Activated CD8-positive, alpha-beta T cell treated with anti-CD3 and anti-CD28 coated beads for 36 hours (primary cell): ENCODE results near the gene EDAR. TPM values are rescaled to one million over a fixed set of nuclear protein-coding genes. Genes with fewer than 3 reads are reported as not detected.

ENCODE experiments used
- ATAC-seq: fragments of 200-7000 bp; cut with Tn5 transposase; one replicate; pipeline ENCODE4 v1.10.0; 2021; ENCODE audit warnings: mild to moderate bottlenecking, moderate library complexity
- CTCF ChIA-PET: fragments of 350-600 bp; sonication (Branson Sonifier 250); formaldehyde crosslinking; loops from one replicate; lab custom pipeline; 2021; ENCODE audit warnings: antibody characterized with exemption; lab: Charles Lee
- POLR2A ChIA-PET: fragments of 350-600 bp; sonication (Branson Sonifier 250); formaldehyde crosslinking; loops from one replicate; lab custom pipeline; 2021; ENCODE audit warnings: antibody characterized with exemption; lab: Charles Lee
- DNase-seq: peaks from one replicate; pipeline ENCODE4 v3.0.0-alpha.2; 2020
- H3K27ac Mint-ChIP-seq: one replicate; pipeline ENCODE4 v1.8.0; 2021; ENCODE audit warnings: mild to moderate bottlenecking, mixed read lengths
- H3K27me3 Mint-ChIP-seq: one replicate; pipeline ENCODE4 v1.8.0; 2021; ENCODE audit warnings: mixed read lengths
- H3K36me3 Mint-ChIP-seq: one replicate; pipeline ENCODE4 v1.8.0; 2021; ENCODE audit warnings: low read depth, mixed read lengths
- H3K4me1 Mint-ChIP-seq: one replicate; pipeline ENCODE4 v1.8.0; 2021; ENCODE audit warnings: low read depth, mixed read lengths
- H3K4me3 Mint-ChIP-seq: one replicate; pipeline ENCODE4 v1.8.0; 2021; ENCODE audit warnings: mild to moderate bottlenecking, moderate library complexity, mixed read lengths
- H3K9me3 Mint-ChIP-seq: one replicate; pipeline ENCODE4 v1.8.0; 2021; ENCODE audit warnings: mixed read lengths
- intact Hi-C: fragments of 100-400 bp; cut with micrococcal nuclease; formaldehyde crosslinking; loops from one replicate; pipeline ENCODE4 v1.10.0; 2022
- total RNA-seq, 2 experiments: library from RNA; stranded (reverse); gene quantifications; one replicate each; pipeline ENCODE4 v1.2.3, GENCODE V29; 2021
- TF ChIP-seq, protein P1 (sequence below): fragments of 200-600 bp; IDR thresholded peaks from one replicate; pipeline ENCODE4 v1.8.0; 2022; ENCODE audit warnings: antibody characterized with exemption, mild to moderate bottlenecking

EDAR gene
- total RNA-seq, 2 experiments from 2014 or later = 0.09 to 0.11 TPM

DNA sequence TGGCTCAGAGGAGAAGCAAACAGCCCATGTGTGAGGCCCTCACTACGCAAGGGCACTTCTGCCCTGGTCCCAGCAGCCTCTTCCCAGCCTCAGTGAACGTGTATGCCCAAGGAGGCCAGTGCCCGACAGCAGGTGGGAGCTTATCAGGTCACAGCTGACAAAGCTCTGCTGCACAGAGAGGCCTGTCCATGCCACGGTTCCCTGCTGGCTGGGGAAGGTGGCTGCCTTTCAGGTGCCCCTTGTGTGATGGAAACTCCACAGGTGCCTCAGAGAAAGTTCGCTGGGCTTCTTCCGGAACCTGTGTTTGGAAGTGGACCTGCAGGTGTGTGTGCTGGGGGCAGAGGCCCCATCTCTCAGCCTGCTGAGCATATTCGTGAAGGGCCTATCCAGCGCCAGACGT is 47.3 kb downstream of the EDAR start:
- H3K36me3 Mint-ChIP-seq = peaks cover 2% of the 10 kb centered on the region
- ChIA-PET POLR2A (no interaction called here), CTCF (no interaction called here)
- no peak for DNase-seq
- H3K9me3 Mint-ChIP-seq = peaks cover 9% of the 10 kb centered on the region
- ATAC-seq = no peak
- H3K4me1 Mint-ChIP-seq = peaks cover 13% of the 10 kb centered on the region
- no peaks in the 10 kb centered on the region for H3K27me3 Mint-ChIP-seq
- TF ChIP-seq, protein P1, sequence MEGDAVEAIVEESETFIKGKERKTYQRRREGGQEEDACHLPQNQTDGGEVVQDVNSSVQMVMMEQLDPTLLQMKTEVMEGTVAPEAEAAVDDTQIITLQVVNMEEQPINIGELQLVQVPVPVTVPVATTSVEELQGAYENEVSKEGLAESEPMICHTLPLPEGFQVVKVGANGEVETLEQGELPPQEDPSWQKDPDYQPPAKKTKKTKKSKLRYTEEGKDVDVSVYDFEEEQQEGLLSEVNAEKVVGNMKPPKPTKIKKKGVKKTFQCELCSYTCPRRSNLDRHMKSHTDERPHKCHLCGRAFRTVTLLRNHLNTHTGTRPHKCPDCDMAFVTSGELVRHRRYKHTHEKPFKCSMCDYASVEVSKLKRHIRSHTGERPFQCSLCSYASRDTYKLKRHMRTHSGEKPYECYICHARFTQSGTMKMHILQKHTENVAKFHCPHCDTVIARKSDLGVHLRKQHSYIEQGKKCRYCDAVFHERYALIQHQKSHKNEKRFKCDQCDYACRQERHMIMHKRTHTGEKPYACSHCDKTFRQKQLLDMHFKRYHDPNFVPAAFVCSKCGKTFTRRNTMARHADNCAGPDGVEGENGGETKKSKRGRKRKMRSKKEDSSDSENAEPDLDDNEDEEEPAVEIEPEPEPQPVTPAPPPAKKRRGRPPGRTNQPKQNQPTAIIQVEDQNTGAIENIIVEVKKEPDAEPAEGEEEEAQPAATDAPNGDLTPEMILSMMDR = no peak
- H3K27ac Mint-ChIP-seq = no peak overlapping the region
- intact Hi-C loops = no loop called here
- H3K4me3 Mint-ChIP-seq = no peak overlapping the region

DNA sequence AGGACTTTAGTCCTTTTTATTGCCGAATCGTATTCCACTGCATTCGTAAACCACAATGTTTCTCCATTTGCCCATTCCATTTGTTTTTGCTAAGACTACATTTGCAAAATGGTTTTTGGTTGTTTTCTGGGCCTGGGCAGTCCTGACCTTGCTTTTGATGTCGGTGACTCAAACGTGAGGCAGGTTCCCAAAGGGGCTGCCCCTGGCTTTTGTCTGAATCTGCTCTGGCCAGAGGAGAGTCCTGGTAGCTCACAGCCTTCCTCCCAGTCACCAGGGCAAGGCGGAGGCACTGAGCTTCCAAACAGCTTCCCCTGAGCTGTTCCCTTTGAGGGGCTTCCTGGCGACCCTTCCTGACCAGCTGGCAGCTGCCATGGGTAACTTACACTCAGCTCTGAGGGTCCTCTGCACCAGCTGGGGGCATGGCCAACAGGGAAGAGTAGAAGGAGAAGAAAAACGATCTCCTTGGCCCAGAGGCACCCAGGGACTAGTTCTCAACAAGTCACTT is 47.8 kb downstream of the EDAR start:
- CTCF ChIA-PET = no interaction called here
- H3K4me3 Mint-ChIP-seq = no peak overlapping the region
- ATAC-seq (no peak), DNase-seq (no peak)
- H3K4me1 Mint-ChIP-seq = peaks cover 13% of the 10 kb centered on the region
- no peak overlapping the region for H3K27ac Mint-ChIP-seq
- POLR2A ChIA-PET = no interaction called here
- H3K9me3 Mint-ChIP-seq = peaks cover 5% of the 10 kb centered on the region
- H3K27me3 Mint-ChIP-seq = no peaks in the 10 kb centered on the region
- no peaks in the 10 kb centered on the region for H3K36me3 Mint-ChIP-seq
- intact Hi-C loops = no loop called here
- TF ChIP-seq, protein P1 = no peak

DNA sequence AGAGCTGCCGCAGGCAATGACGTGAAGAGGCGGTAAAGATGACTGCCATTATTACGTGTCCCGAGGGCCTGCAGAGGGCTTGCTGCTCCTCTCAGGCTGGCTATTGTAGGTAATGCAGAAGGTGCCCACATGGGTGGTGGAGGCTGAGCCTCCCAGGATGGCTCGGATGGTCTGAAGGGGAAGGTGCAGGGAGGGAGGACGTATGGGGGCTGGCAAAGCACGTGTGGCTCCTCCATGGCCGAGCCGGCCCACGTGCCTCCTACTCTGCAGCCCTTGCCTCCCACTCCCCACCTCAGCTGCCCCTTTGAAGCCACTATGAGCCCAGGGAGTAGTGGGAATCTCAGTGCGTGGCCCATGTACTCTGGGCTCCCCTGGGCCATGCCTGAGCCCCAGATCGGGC is 48.9 kb downstream of the EDAR start:
- ChIA-PET CTCF (interaction anchor here (1.7 kb wide), 1 partner anchor 11 kb away, joined by 7 read pairs; no protein-coding TSS in a partner anchor), POLR2A (no interaction called here)

DNA sequence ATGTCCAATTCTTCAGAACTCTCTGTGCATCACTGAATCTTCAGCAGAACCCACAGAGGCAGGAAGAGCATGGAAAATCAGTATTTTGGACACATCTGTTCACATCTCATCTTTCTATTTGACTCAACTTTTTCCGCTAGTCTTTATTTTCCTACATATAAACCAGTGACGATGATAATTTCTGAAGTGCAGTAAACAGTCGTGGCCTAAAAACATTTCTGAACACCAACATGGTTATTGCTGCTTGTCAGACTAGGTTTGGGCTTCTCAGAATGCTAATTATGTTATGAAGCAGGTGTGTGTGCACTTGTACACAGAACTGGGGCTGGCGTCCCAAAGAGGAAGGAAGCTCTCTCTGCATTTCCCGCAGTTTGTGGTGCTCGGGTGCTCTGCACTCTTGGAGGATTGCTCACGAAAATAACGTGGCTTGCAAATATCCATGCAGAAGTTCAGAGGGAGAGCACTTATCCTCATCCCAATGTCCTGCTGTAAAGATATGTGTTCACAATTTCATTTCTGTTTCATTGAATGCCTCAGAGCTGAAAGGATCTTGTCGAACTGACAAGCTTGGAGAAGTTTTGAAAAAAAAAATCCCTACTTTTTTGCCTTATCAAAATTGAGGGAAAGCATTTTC is 50.8 kb downstream of the EDAR start:
- TF ChIP-seq, protein P1 = no peak
- DNase-seq = no peak
- intact Hi-C loops = no loop called here
- Mint-ChIP-seq H3K4me1 (peaks cover 13% of the 10 kb centered on the region), H3K9me3 (no peaks in the 10 kb centered on the region), H3K27me3 (no peaks in the 10 kb centered on the region), H3K27ac (peak overlapping the region; percentile 43), H3K36me3 (no peaks in the 10 kb centered on the region), H3K4me3 (peak overlapping the region; percentile 13)
- ChIA-PET CTCF (no interaction called here), POLR2A (no interaction called here)
- peak; percentile 65 for ATAC-seq

More for the DNA sequence above, 48.9 kb downstream of the EDAR start:
- no peak for ATAC-seq
- Mint-ChIP-seq H3K9me3 (no peaks in the 10 kb centered on the region), H3K4me1 (peaks cover 13% of the 10 kb centered on the region), H3K27ac (no peak overlapping the region), H3K27me3 (no peaks in the 10 kb centered on the region), H3K36me3 (no peaks in the 10 kb centered on the region), H3K4me3 (no peak overlapping the region)
- no peak for DNase-seq
- intact Hi-C loops = no loop called here
- TF ChIP-seq, protein P1 = no peak

DNA sequence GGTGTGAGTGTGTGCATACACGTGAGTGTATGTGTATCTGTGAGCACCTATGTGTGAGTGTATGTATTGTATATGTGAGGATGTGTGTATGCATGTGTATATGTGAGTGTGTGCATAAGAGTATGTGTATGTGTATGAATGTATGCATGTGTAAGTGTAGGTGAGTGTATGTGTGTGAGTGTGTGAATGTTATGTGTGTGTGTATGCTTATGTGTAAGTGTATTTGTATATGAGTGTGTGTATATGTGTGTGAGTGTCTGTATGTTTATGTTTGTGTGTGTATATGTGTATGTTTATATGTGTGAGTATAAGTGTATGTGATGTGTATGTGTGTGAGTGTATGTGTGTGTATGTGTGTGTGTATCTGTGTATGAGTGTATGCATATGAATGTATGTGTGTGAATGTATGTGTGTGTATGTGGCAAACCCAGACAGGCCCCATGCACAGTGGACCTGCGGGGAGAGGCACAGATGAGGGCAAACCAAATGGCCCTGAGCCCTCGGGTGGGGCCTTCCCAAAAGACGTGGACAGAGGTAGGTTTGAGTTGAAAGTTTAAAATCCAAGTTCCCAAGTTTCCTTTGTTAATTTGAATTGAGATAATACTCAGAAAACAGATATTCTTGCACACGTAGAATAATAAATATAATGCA is 51.5 kb downstream of the EDAR start:
- ChIA-PET CTCF (no interaction called here), POLR2A (no interaction called here)
- TF ChIP-seq, protein P1 = no peak
- Mint-ChIP-seq H3K27ac (no peak overlapping the region), H3K4me1 (peaks cover 13% of the 10 kb centered on the region), H3K36me3 (no peaks in the 10 kb centered on the region), H3K4me3 (no peak overlapping the region), H3K9me3 (no peaks in the 10 kb centered on the region), H3K27me3 (no peaks in the 10 kb centered on the region)
- intact Hi-C loops = no loop called here
- ATAC-seq (peak; percentile 47), DNase-seq (no peak)
